GM19351 (cell line): ENCODE results near the gene DTX4.

Experiments used
- ATAC-seq: cut with Tn5 transposase; IDR thresholded peaks from one replicate; pipeline ENCODE4 v1.9.1; 2021; ENCODE audit warnings: mild to moderate bottlenecking, moderate library complexity; ENCODE audit not compliant: unreplicated experiment

DTX4 gene

DNA sequence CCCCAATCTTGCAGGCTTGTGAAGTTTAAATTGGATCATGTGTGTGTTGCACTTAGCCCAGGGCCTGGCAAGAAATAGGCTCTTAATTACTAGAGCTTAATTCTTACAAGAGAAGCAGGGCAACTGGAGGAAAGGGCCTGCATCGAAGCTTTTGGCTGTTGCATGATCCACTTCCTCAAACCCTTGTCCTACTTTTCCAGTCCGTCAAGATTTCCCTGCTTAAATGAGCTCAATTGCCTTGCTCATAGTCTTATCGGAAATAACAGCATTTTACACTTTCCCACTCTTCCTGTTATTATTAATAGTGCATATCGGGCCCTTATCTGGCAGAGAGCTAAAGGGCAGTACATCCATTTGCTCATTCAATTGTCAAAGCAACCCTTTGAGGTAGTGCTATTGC, 18.1 kb downstream of the DTX4 start:
- no peak for ATAC-seq

DNA sequence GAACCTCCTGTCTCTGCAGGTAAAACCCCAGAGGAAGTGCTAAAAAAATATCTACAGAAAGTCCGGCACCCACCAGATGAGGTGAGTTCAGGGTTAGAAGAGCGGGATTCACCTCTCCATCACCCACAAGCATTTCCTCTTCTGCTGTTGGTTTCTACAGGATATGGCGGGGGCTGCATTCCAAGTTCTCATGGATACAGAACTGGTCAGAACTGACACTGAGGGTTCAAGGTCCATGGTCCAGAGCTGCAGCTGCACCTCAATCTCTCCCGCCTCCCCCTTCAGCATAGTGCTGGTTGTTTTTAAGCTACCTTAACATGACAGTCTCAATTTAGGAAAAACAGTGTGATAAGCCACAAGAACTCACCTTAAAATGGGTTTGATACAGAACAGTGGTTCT, 19.2 kb downstream of the DTX4 start:
- no peak for ATAC-seq

DNA sequence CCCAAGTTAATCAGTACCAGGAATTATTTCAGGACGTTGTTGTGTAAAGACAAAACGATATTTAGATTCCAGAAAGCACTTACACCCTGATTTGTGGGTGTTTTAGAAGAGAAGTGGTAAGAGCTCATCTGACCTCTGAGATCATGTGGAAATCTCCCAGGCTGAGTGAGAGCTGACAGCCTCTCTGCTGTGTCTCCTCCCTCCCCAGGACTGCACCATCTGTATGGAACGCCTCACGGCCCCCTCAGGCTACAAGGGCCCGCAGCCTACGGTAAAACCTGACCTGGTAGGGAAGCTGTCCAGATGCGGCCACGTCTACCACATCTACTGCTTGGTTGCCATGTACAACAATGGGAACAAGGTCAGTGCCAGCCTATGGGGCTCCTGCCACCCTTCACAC, 20.0 kb downstream of the DTX4 start:
- ATAC-seq, result no peak

DNA sequence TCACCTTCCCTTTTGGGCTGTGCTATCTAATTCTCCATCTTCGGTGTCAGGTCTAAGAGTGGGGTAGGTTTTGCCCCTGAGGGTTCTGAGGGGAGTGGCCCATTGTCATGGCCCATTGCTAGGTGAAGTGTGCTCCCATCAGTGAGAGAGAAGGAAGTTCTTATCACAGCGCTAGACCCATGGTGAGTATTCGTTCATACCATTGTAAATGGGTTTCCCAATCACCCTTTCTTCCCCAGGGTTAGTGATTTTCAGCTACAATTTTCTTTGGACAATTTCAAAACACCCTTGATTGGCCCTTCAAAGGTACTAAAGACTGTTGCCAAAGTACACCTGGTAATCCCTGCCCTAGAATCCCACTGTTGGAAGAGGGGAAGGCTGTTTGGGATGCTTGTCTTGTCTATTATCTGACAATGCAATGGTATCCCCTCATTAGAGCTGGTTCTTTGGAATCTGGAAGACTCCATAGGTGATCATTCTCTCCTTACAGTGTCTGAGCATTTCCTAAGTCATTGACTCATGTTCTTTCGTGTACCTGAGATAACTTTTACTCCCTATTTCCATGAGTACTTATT, 20.6 kb downstream of the DTX4 start:
- ATAC-seq, result no peak

DNA sequence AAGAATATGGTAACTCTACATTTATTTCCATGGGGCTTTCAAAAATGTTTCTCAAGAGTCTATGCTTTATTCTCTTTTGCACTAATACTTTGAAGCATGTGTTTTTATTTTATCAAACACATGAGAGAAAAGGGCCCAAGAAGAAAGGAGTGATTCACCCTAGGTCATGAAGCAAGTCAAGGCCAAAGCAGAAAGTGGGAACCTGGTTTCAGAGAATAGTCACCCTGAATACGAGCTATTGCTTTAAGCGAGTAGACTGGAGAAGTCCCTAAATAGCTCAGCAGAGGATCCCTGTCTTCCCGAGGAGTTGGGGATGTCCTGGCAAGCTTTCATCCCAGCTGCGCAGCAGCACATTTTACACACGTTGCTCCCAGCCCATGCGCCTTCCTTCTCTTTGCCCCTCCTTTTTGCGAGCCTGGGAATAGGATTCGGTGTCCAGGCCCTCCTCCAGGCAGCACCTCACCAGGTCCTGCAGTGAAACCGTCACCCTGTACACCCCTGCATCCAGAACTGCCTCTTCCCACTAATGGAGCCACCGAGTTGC, 21.7 kb downstream of the DTX4 start:
- ATAC-seq, result no peak

DNA sequence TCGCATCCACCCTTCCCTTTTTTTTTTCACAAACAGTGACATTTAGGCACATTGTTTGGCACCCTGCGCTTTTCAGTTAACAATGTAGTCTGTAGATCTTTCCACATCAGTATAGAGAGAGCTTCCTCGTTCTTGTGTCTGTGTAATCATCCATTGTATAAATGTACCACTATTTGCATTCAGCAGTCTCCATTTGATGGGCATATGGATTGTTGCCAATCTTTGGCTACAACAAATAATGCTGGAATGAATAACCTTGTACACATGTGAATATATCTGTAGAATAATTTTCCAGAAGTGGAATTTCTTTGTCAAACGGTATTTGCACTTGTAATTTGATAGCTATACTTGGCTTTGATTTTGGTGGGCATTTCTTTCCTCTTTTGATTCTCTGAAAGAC, 23.7 kb downstream of the DTX4 start:
- ATAC-seq, result no peak

DNA sequence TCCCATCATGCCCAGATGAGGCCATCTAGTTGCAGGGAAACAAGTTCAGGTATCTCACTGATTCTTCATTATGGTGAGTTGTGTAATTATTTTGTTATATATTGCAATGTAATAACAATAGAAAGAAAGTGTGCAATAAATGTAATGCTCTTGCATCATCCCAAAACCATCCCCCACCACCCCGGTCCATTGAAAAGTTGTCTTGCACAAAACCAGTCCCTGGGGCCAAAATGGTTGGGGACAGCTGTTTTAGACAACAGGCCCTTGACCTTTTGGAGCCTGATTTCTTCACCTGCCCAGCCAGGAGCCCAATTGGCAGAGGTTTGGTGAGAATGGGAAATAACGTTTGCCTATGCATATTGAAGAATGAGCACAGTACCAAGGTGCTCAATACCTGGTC, 24.8 kb downstream of the DTX4 start:
- ATAC-seq, result no peak

DNA sequence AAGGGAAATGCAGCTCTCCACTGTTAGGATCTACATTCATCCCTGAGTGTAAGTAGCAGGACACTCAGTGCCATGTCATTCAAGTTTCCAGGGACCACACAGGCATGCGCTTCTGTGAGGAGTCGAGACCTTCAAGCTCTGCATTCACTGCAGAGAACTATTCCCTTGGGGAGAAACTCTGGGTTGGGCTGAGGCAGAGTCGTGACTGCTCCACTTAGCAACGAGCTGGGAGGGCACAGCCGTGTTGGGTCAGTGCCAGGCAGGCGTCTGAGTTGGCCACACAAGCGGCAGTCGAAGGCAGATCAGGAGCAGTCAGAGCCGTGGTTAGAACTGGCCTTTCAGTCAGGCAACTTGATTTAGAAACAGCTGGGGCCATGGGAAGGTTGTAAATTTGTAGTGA, 26.1 kb downstream of the DTX4 start:
- ATAC-seq, result no peak

DNA sequence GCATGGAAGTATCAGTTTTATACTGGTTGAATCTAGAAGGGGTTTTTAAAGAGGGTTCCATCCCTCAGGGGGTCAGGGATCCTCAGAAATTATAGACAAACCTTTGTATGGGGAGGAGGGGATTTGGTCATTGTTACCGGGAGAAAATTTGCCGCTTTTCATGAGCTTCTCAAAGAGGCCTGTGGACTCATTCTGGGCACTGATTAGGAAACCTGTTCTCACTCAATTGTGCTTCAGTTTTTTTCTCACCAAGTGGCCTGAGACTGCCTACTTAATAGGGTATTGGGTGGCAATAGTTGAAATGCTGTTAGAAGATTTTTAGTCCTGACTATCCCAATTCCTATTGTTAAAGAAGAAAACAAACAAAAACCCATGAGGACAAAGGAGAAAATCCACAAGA, 26.8 kb downstream of the DTX4 start:
- ATAC-seq, result no peak

DNA sequence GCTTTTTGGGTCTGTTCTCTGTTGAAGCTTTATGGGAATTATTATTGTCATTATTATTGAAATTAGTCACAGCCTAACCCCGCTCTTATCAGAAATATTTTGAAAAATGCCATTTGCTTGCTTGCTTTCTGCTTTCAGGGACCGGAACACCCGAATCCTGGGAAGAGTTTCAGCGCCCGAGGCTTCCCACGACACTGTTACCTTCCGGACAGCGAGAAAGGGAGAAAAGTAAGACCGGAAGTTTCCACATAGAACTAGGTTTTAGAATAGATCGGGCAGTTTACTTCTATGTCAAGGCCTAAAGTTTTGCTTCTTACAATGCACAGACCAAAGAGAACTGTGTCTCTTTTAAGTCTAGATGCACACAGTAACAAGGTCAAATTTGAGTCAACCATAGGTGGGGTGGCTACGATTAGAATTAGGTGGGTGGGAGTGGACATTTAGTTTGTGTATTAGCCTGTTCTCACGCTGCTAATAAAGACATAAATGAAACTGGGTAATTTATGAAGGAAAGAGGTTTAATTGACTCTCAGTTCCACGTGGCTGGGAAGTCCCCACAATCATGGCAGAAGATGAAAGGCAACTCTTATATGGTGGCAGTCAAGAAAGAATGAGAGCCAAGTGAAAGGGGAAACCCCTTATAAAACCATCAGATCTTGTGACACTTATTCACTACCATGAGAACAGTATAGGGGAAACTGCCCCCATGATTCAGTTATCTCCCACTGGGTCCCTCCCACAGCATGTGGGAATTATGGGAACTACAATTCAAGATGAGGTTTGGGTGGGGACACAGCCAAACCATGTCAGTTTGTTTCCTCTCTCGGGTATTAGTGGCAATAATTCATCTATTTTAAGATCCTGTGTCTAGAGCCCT, 27.9 kb downstream of the DTX4 start:
- ATAC-seq, result peak; percentile 58

DNA sequence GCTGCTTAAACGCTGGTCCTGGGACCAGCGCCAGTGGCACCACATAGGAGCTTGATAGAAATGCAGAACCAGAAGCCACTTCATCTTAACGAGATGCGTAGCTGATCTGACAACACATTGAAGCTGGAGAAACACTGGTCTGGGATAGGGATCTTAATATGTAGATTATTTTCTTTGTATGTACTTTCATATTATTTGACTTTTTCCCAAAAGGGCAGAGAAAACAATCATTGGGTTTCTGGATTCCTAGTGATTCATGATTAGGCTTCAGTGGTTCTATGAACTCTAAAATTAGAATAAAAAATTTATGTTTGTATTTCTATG, 28.5 kb downstream of the DTX4 start:
- peak; percentile 49 for ATAC-seq

DNA sequence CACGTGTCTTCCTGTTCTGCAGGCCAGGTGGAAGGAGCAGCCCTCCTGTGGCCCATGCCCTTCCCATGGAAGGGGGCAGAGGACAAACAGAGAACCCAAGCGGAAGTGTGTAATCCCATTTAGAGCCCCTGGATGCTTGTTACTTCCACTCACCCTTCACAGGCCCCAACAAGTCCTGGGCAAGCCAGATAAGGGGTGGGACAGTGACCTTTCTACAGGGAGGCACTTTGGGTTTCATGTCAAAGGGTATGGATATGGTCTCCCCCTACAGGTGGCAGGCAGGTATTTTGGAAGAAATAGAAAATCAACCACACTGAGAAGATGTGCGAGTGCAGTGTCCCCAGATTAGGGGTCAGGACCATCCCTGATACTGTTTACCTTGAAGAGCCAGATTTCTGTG, 29.4 kb downstream of the DTX4 start:
- ATAC-seq, result no peak

DNA sequence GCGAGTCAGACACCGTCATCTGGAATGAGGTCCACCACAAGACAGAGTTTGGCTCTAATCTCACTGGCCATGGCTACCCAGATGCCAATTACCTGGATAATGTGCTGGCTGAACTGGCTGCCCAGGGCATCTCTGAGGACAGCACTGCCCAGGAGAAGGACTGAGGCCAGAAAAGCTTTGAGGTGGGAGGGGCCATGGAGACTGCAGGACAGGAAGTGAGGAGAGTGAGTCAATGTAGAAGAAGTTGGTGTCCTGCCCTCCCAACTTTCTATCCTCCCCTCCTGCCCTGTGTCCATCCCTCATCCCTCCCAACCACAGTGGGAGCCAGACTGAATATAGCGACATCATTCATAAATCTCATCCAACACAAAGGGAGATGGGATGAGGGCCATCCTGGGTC, 32.8 kb downstream of the DTX4 start:
- no peak for ATAC-seq

DNA sequence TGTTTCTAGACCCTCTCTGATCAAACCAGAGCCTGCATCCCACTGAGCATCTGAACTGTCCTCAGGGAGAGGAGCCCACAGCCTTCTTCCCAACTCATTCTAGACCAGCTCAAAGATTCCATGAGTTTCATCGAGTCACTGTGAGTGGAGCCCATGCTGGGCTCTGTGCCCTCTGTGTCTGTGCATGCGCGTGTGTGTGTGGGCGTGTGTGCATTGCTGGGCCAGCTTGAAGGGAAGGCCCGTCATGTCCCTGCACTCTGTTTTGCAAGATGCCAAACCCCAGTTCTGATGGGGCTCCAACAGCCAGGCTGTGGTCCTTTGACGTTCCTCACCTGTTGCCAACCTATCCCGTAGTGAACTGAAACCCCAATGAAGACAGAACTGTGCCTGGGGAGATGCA, 33.7 kb downstream of the DTX4 start:
- no peak for ATAC-seq

DNA sequence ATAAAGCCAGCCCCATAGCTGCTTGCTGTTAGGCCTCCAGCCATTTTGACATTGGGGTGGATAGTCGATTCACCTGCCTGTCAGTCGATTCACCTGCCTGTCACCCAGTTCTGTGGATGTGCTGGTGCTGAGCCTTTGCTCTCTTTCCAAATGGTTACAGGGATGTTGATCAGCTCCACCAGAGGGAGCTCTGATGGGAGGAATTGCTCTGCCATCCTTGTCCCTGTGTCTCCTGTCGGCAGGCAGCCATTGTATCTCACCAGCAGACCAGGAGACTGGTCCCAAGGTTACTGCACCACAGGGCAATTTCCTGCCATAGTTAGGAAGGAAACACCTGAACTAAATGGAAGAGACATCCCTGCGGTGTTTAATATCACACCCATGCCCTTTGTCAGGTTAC, 34.7 kb downstream of the DTX4 start:
- ATAC-seq, result no peak

DNA sequence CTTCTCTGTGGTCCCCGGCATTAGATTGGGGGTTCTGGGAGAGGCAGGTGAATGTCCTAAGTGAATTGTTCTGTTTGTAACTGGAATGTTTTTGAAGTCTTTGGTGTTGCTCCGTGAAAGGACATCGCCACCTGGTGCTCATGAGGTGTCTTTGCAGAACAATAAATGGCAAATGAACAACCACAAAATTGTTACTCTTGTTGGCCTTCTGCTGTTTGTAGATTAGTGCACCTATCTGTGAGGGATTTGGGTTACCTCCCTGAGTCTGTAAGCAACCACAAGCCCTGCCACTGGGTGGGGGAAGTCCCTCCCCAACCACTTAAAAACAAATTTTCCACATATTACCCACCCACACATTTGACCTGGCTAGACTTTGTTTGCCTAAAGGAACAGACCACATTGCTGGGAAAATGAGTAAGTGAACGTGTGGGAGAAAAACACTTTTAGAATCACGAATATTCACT, 36.1 kb downstream of the DTX4 start:
- peak; percentile 74 for ATAC-seq

DNA sequence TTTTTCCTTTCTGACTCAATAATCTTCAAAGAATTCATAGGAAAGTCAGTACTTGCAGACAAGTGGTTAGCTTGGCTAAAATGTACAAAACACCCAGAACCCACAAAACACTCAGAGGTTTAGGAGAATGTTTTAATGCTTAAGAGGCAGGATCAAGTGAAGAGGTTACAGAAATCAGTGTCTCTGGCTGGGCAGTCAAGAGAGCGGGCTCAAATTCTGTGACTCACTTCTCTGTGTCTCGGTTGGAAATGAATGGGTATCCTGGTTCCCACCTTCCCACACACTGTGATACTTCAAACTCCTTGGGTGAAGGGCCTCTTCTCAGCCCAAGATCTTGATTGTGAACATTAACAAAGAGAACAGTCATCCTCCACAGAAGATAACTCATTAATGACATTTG, 37.0 kb downstream of the DTX4 start:
- ATAC-seq, result no peak

DNA sequence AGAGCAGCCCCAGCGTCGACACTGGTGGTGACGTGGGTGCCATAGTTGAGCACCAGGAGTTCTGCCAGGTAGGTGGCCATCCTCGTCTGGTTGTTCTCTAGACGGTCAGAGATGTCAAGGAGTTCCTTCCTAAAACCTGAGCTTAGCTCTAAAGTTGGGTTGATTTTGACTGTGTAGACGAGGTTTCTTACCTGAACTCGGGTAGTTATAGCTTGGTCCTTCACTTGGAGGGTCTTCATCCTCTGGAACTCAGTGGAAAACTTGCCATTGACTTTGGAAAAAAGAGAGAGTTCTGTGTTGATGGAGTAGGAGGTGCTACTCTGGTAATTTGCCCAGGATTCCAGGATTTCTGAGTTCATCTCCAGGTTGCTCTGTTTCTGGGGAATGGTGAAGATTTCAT, 40.3 kb downstream of the DTX4 start:
- no peak for ATAC-seq

DNA sequence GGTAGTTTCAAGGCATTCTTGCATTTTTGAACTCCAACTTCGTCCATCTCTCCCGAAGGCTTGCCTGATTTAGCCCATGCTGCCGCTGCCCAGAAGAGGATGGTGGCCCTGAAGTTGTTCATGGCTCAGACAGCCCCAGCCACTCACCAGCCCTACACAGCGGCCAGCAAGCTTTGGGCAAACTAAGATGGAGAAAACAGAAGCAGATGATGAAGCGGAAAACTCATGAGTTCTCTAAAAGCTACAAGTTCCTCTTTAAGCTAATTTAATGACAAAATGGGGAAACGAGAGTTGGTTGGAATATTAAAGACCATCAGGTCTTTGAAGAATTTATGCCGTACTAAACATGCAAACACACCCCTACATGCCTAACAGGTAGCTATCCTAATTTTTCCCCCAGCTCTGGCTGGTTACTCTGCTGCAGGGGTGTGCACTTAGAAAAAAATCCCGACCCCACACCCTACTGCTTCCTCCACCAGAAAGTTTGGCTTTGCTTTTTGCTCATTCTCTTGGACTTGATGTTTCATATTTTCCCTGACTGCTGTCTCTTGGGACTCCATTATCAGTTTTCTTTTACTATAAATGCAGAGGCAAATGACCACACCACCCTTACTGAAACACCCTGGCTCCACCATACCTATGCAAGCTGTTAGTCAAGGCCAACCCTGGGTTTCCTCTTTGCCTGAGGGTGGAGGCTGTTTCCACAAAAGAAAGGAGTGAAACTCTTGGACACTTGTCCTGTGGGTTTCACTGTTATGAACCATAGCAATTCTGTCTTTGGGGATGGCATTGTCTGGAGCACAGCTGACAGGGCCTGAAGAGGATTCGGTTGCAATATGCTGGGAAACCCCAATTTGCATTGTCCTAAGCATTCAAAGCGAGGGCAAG, 41.1 kb downstream of the DTX4 start, which contains the start of gene MPEG1:
MPEG1 (minus strand) TSS at position 184 of the 888 bp plus-strand sequence; CDS start at position 122, 62 bp downstream.
- no peak for ATAC-seq

DNA sequence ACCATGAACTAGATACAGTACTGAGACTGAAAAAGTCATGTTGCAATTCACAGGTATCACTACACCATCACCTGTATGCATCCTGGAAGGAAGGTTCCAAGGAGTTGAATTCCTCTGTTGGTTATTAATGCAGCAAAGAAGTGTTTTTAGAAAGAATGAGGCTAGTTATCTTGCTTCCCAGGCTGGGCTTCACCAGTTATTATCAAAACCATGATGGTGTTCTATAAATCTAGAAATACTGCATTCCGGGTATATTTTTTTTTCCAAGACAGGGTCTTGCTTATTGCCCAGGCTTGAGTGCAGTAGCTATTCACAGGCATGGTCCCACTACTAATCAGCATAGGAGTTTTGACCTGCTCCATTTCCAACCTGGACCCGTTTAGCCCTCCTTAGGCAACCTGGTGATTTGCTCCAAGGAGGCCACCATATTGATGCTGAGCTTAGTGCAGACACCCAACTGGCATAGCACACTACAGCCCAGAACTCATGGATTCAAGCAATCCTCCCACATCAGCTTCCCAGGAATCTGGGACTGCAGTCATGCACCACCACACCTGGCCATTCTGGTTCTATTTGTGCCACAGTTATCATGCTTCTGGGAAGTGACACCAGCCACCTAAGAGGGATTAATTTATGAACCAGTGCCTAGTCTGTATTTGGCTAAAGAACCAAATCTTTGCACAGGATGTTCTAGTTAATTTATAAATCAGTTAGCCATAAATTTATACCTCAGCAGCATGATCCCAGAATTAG, 42.4 kb downstream of the DTX4 start:
- ATAC-seq, result no peak
